Fibroblast of the aortic adventitia (primary cell): ENCODE data around the gene FNDC3A. TPM values are rescaled to one million over a fixed set of nuclear protein-coding genes. Genes with fewer than 3 reads are reported as not detected.
"Not testable (repeated sequence)": the region's sequence is repeated elsewhere in the genome, so short reads cannot be mapped to it uniquely, and the experiment has no call there.

Experiments
- DNase-seq: peaks from one replicate; pipeline ENCODE4 v3.0.0-alpha.2; 2010; ENCODE audit warnings: low read depth
- H3K4me3 ChIP-seq: 2 replicates; pipeline ENCODE4 v1.5.1; 2011; ENCODE audit warnings: low read depth, mild to moderate bottlenecking, control low read depth, low read length, moderate library complexity
- total RNA-seq: library from RNA; depleted of rRNA; stranded (reverse); fragments of >200 nt; gene quantifications from 2 replicates; pipeline ENCODE4 v1.2.3, GENCODE V29; 2012; ENCODE audit warnings: low replicate concordance
- TF ChIP-seq, protein P1 (sequence below): IDR thresholded peaks from 2 replicates; pipeline ENCODE4 v1.5.1; 2011; ENCODE audit warnings: mild to moderate bottlenecking, low read length, control low read depth, inconsistent platforms; ENCODE audit not compliant: insufficient read depth

The FNDC3A gene
- total RNA-seq, 1 donor: 71.6 TPM

DNA sequence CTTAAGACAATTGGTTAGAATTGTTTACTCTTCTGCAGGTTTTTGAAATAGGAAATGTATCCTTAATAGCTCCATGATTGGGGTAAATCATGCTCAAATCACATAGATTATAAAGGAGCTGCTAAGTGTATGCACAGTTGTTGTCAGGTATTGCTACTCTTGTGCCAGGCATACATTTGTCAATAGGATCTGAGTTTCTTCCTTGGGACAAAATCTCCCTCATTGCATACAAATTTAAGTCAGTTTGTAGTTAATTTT is 135.1 kb downstream of the FNDC3A start:
- DNase-seq: no peak
- H3K4me3 ChIP-seq: peak overlapping the region; percentile 72
- TF ChIP-seq, protein P1, sequence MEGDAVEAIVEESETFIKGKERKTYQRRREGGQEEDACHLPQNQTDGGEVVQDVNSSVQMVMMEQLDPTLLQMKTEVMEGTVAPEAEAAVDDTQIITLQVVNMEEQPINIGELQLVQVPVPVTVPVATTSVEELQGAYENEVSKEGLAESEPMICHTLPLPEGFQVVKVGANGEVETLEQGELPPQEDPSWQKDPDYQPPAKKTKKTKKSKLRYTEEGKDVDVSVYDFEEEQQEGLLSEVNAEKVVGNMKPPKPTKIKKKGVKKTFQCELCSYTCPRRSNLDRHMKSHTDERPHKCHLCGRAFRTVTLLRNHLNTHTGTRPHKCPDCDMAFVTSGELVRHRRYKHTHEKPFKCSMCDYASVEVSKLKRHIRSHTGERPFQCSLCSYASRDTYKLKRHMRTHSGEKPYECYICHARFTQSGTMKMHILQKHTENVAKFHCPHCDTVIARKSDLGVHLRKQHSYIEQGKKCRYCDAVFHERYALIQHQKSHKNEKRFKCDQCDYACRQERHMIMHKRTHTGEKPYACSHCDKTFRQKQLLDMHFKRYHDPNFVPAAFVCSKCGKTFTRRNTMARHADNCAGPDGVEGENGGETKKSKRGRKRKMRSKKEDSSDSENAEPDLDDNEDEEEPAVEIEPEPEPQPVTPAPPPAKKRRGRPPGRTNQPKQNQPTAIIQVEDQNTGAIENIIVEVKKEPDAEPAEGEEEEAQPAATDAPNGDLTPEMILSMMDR: no peak

DNA sequence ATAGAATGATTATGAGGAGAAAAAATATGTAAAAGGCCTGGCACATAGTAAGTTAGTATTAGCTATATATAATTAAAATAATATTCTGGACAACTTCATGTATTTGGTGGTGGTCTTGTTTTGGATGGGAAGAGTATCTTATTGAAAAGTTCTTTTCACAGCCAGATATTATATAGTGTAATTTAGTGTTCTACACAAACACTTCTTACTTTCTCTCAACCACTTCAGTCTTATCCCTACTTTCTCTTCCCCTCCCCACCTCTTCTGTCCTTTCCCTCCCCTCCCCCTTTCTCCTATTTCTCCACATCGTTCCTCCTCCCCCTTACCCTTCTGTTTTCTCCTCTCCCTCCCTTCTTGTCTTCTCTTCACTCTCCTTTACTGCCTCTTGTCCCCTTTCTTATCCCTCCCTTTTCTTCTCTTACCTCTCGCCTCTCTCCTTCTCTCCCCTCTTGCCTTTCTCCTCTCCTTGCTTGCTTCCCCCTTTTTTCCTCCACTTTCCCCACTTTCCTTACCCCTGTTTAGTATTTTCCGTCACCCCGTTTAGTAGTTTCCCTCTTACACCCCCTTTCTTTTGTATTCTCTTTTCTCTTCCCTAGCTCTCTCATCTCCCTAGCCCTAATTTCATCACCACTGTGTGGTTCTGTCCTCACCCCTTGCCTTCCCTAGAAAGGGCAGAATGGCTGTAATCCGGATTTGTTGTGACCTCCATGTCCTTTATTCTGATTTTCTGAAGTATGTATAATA is 137.2 kb downstream of the FNDC3A start:
- peak; percentile 25 for DNase-seq
- TF ChIP-seq, protein P1: no peak
- peak overlapping the region; percentile 29 for H3K4me3 ChIP-seq

DNA sequence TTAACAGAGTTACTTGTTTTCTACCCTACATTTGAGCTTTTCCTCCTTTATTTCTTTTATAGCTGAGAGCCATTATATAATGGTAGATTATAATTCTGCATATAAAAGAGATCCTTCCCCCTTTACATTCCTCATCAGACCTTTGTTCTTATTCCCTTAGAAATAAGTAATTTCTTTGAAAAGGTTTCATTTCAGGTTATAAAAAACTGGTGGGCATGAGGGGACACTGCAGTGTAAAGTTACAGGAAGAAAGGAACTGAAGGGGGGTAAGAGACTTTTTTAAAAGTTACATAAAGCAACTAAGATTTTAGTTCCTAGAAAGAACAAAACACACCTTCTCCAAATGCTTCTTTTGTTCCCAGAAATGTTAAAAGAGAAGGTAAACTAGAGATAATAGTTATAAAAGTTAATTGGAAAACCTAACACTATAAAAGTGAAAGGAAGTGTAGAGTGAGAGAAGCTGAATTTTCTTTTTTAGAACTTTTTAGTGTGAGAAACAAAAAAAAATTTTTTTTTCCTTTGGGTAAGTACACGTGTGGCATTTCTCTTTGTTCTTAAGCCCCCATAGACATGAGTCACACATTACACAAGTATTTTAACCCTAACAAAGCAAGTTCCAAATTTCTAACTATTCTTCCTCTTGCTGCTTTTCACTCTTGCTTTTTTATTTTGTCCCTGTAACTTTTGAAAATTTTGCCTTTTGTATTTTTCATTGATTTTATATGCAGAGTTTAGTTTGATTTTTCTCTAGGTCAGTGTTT is 138.0 kb downstream of the FNDC3A start:
- DNase-seq: peak; percentile 80
- H3K4me3 ChIP-seq: peak overlapping the region; percentile 29
- TF ChIP-seq, protein P1: no peak

DNA sequence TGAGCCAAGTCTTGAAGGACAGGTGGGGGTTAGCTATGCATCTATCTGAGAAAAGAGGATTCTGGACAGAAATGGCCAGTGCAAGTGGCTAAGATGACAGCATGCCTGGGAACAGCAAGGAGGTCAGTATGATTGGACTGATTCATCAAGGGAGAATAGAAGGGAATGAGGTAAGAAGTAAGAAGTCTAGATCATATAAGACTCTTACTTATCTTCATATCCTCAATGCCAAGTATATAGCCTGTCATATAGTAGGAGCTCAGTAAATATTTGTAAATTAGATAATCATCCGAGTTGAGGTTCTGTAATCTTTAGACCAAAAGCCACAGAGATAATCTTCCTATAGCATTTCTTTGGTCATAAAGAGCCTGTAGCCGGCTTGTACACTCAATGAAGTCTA is 141.2 kb downstream of the FNDC3A start:
- TF ChIP-seq, protein P1: no peak
- H3K4me3 ChIP-seq: no peak overlapping the region
- DNase-seq: no peak

DNA sequence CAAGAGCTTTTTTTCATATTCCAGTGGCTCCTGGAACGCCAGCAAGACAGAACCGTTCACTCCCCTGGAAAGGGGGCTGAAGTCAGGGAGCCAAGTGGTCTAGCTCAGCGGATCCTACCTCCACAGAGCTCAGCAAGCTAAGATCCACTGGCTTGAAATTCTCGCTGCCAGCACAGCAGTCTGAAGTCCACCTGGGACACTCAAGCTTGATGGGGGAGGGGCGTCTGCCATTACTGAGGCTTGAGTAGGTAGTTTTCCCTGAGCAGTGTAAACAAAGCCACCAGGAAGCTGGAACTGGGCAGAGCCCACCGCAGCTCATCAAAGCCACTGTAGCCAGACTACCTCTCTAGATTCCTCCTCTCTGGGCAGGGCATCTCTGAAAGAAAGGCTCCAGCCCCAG is 142.7 kb downstream of the FNDC3A start:
- not testable (repeated sequence) for H3K4me3 ChIP-seq, DNase-seq

DNA sequence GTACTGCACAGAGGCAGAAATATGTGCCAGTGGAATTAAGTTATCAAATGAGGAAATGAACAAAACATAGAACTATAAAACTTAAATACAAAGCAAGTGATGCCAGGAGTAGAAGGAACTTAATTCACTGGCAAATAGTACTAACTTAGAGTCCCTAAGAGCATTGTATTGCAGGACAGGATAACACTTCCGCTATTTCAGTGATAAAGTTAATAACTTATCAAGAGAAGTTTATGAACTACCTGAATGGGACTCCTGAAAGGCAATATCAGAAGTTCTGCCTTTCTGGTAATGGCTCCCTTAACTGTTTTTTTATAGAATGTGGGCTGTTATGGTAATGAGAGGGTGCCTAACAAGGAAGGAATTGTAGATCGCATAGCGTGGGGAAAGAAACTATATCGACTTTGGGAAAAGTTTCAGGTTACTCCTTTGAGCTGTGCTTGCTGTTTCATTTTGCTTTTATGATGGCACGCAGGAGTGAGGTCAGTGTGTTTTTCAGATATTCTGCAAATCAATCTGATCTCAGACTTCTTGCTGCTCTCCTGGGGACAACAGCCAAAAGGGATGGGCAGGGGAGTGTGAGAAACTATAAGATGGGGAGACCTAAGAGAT is 149.1 kb downstream of the FNDC3A start:
- no peak overlapping the region for H3K4me3 ChIP-seq
- TF ChIP-seq, protein P1: no peak
- DNase-seq: peak; percentile 19

GRCh38 chr13:49125964-49126524 is 150.3 kb downstream of the FNDC3A start:
- DNase-seq: no peak
- TF ChIP-seq, protein P1: no peak

More at GRCh38 chr13:49125964-49126524, 150.3 kb downstream of the FNDC3A start:
- H3K4me3 ChIP-seq: no peak overlapping the region
